DOHH2 (cell line): ENCODE measurements around the gene MSLN.

ENCODE experiments used
- H3F3A ChIP-seq: fragments of 200-600 bp; sonication (generic), shearing (Covaris generic); 2 replicates; pipeline ENCODE4 v1.6.0; 2016; ENCODE audit warnings: antibody characterized with exemption, mild to moderate bottlenecking; ENCODE audit not compliant: control insufficient read depth, insufficient read depth
- H3K27ac ChIP-seq: fragments of 200-600 bp; sonication (generic); 2 replicates; pipeline ENCODE4 v1.5.1; 2014; ENCODE audit warnings: low read depth, mild to moderate bottlenecking, low read length, moderate library complexity
- H3K27me3 ChIP-seq: fragments of 200-600 bp; sonication (generic); 2 replicates; pipeline ENCODE4 v1.6.1; 2014; ENCODE audit warnings: mild to moderate bottlenecking, low read length, mixed read lengths; ENCODE audit not compliant: control insufficient read depth
- H3K36me3 ChIP-seq: fragments of 200-600 bp; sonication (generic); 2 replicates; pipeline ENCODE4 v1.6.1; 2014; ENCODE audit warnings: mild to moderate bottlenecking, low read length, moderate library complexity, mixed read lengths; ENCODE audit not compliant: control insufficient read depth
- H3K4me1 ChIP-seq: fragments of 200-600 bp; sonication (generic); 2 replicates; pipeline ENCODE4 v1.6.1; 2014; ENCODE audit warnings: mild to moderate bottlenecking, low read length, mixed read lengths; ENCODE audit not compliant: control insufficient read depth
- H3K4me2 ChIP-seq: fragments of 200-600 bp; sonication (generic); 2 replicates; pipeline ENCODE4 v1.6.0; 2014; ENCODE audit warnings: mild to moderate bottlenecking, low read length, moderate library complexity
- H3K4me3 ChIP-seq: fragments of 200-600 bp; sonication (generic); 2 replicates; pipeline ENCODE4 v1.5.1; 2014; ENCODE audit warnings: mild to moderate bottlenecking, low read length, mixed read lengths
- H3K79me2 ChIP-seq: fragments of 200-600 bp; sonication (generic); 2 replicates; pipeline ENCODE4 v1.6.1; 2014; ENCODE audit warnings: mild to moderate bottlenecking, low read length, mixed read lengths; ENCODE audit not compliant: control insufficient read depth
- H3K9me2 ChIP-seq: fragments of 200-600 bp; sonication (generic); replicated peaks from 2 replicates; pipeline ENCODE4 v1.6.1; 2014; ENCODE audit warnings: mild to moderate bottlenecking, low read length, mixed read lengths; ENCODE audit not compliant: control insufficient read depth
- H3K9me3 ChIP-seq: fragments of 200-600 bp; sonication (generic); 2 replicates; pipeline ENCODE4 v1.6.1; 2014; ENCODE audit warnings: antibody characterized with exemption, low read length, mixed read lengths; ENCODE audit not compliant: control insufficient read depth, insufficient read depth
- H4K20me1 ChIP-seq: fragments of 200-600 bp; sonication (generic); 2 replicates; pipeline ENCODE4 v1.6.0; 2014; ENCODE audit warnings: low read depth, mild to moderate bottlenecking, antibody characterized with exemption, low read length, moderate library complexity; ENCODE audit not compliant: control insufficient read depth, insufficient read depth
- CTCF ChIP-seq: fragments of 200-600 bp; sonication (generic); IDR thresholded peaks from one replicate; pipeline ENCODE4 v1.5.1; 2014; ENCODE audit warnings: antibody characterized with exemption, mild to moderate bottlenecking, low read depth, low read length; ENCODE audit not compliant: poor library complexity, severe bottlenecking
- EZH2phosphoT487 ChIP-seq: fragments of 200-600 bp; sonication (generic); IDR thresholded peaks from 2 replicates; pipeline ENCODE4 v1.6.1; 2017; ENCODE audit warnings: borderline replicate concordance, mild to moderate bottlenecking, antibody characterized with exemption, low read length, moderate library complexity, mixed read lengths

Gene MSLN

GRCh38 chr16:794853-795466 is 34.4 kb downstream of the MSLN start:
- Histone ChIP-seq H3K36me3 (peaks cover 43% of the 10 kb centered on the region), H3K79me2 (peaks cover 14% of the 10 kb centered on the region)

GRCh38 chr16:795580-796229 is 35.2 kb downstream of the MSLN start:
- H3K27ac ChIP-seq = no peak overlapping the region
- no peaks in the 10 kb centered on the region for H3K9me3 ChIP-seq
- H3K4me3 ChIP-seq = no peak overlapping the region
- H3K27me3 ChIP-seq = peaks cover 16% of the 10 kb centered on the region
- no peaks in the 10 kb centered on the region for H3K9me2 ChIP-seq
- peaks cover 5% of the 10 kb centered on the region; the same call in 1 of the 2 replicates for H4K20me1 ChIP-seq
- peaks cover 36% of the 10 kb centered on the region for H3K36me3 ChIP-seq
- no peak for TF ChIP-seq EZH2phosphoT487
- no peak for TF ChIP-seq CTCF
- H3K79me2 ChIP-seq = peaks cover 7% of the 10 kb centered on the region
- H3F3A ChIP-seq = no peaks in the 10 kb centered on the region
- H3K4me1 ChIP-seq = peaks cover 5% of the 10 kb centered on the region; the same call in 1 of the 2 replicates
- no peak overlapping the region for H3K4me2 ChIP-seq

More at GRCh38 chr16:794853-795466, 34.4 kb downstream of the MSLN start:
- Histone ChIP-seq H3K4me1 (peaks cover 5% of the 10 kb centered on the region), H3K4me3 (no peak overlapping the region), H4K20me1 (peaks cover 5% of the 10 kb centered on the region; the same call in 1 of the 2 replicates), H3K27ac (no peak overlapping the region), H3K4me2 (no peak overlapping the region), H3F3A (no peaks in the 10 kb centered on the region), H3K9me3 (no peaks in the 10 kb centered on the region), H3K27me3 (peaks cover 8% of the 10 kb centered on the region), H3K9me2 (no peaks in the 10 kb centered on the region)
- TF ChIP-seq CTCF = no peak
- no peak for TF ChIP-seq EZH2phosphoT487

GRCh38 chr16:796296-797119 is 36.0 kb downstream of the MSLN start:
- H3K4me1 ChIP-seq = peaks cover 9% of the 10 kb centered on the region; the same call in 1 of the 2 replicates
- no peak for TF ChIP-seq CTCF
- no peak for TF ChIP-seq EZH2phosphoT487
- no peak overlapping the region for H3K4me3 ChIP-seq
- H3K36me3 ChIP-seq = peaks cover 28% of the 10 kb centered on the region
- no peak overlapping the region for H3K4me2 ChIP-seq
- no peaks in the 10 kb centered on the region for H3K79me2 ChIP-seq
- H3K27ac ChIP-seq = no peak overlapping the region
- no peaks in the 10 kb centered on the region for H3F3A ChIP-seq
- H4K20me1 ChIP-seq = peaks cover 10% of the 10 kb centered on the region; the same call in 1 of the 2 replicates
- H3K27me3 ChIP-seq = peaks cover 24% of the 10 kb centered on the region
- H3K9me3 ChIP-seq = no peaks in the 10 kb centered on the region
- H3K9me2 ChIP-seq = no peaks in the 10 kb centered on the region
